Measurements from ENCODE around the gene TCEAL4. TPM values are rescaled to one million over a fixed set of nuclear protein-coding genes. Genes with fewer than 3 reads are reported as not detected.
A peak's percentile ranks its signal among the peaks of the same experiment; 100 is the strongest.

The TCEAL4 gene
- total RNA-seq, 4 donors from 2014 or later = 21.1 to 30.5 (median 28.2) TPM

DNA sequence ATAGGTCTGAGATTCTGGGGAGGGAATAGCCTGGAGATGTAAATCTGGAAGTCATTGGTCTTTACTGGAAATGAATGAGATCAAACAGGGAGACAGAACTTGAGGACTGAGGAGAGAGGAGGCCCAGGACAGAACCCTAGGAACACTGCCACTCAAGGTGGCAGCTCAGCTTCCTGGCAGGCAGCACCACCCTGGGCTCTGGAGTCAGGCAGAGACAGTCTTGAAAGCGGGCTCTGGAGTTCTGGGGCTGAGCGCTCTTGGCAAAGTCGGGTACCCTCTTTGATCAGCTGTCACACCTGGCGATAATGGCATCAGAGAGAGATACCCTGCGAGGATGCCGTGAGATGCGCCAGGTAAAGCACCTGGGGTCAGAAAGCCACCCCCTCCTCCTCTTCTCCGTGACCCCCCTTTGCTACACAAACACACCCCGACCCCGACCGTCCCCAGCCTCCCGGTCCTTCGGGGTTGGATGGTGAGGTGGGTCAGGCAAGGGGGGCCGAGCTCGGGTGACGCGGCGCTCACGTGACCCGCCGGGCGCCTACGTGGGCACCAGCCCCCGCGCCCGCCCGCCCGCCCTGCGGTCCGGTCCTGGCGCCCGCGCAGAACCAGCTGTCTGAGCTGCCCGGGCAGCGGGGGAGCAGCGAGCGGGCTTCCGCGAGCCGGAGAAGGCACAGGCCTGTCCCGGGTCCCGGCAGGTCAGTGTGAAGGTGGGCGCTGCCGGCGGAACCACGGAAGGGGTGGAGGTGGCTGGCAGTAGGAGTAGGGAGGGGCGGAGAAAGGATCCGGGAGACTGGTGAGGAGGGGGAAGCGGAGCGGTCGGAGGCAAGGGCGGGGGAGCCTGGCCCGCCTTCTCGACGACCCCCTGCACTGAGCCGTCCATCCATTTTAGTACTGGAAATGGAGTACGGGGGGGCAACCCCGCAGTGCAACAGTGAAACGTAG is 22.3 kb downstream of the TCEAL4 start, which contains the start of gene TCEAL3:
Gene TCEAL3 (plus strand): TSS at position 600 of the 942 bp plus-strand sequence. CDS start 1,102 bp downstream, outside the sequence.
- TF ChIP-seq POLR2A (IDR thresholded peaks at IDR 0.05) = peak; percentile 26 to 35
- TF ChIP-seq, protein P1, sequence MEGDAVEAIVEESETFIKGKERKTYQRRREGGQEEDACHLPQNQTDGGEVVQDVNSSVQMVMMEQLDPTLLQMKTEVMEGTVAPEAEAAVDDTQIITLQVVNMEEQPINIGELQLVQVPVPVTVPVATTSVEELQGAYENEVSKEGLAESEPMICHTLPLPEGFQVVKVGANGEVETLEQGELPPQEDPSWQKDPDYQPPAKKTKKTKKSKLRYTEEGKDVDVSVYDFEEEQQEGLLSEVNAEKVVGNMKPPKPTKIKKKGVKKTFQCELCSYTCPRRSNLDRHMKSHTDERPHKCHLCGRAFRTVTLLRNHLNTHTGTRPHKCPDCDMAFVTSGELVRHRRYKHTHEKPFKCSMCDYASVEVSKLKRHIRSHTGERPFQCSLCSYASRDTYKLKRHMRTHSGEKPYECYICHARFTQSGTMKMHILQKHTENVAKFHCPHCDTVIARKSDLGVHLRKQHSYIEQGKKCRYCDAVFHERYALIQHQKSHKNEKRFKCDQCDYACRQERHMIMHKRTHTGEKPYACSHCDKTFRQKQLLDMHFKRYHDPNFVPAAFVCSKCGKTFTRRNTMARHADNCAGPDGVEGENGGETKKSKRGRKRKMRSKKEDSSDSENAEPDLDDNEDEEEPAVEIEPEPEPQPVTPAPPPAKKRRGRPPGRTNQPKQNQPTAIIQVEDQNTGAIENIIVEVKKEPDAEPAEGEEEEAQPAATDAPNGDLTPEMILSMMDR (IDR thresholded peaks at IDR 0.05 in 4 of 5, conservative IDR thresholded peaks at IDR 0.05 in 1 of 5) = no peak
- H3K4me1 ChIP-seq = no peaks in the 10 kb centered on the region
- H3K9me3 ChIP-seq = no peaks in the 10 kb centered on the region
- peak; percentile 75 to 83 for ATAC-seq
- intact Hi-C loops (cut with DNase I; ENCODE audit: low total_unique reads) = loop anchor here (5.0 kb wide), 1 partner anchor 80 kb away; the partner anchor contains the start of gene MORF4L2
- peaks cover 0 to 5% (median 0%) of the 10 kb centered on the region in 3 donors for H3K27me3 ChIP-seq
- H3K4me3 ChIP-seq = peak within 1 kb of the TSS; percentile 61 to 67 (median 62)
- H3K27ac ChIP-seq = peak within 1 kb of the TSS; percentile 75 to 82 (median 78)
- in situ Hi-C loops (cut with MboI; ENCODE audit: low sequenced_read_pairs in 4 of 4) = no loop called here
- no peaks in the 10 kb centered on the region for H3K36me3 ChIP-seq
- DNase-seq = peak in 1 of 2 donors; percentile 25

DNA sequence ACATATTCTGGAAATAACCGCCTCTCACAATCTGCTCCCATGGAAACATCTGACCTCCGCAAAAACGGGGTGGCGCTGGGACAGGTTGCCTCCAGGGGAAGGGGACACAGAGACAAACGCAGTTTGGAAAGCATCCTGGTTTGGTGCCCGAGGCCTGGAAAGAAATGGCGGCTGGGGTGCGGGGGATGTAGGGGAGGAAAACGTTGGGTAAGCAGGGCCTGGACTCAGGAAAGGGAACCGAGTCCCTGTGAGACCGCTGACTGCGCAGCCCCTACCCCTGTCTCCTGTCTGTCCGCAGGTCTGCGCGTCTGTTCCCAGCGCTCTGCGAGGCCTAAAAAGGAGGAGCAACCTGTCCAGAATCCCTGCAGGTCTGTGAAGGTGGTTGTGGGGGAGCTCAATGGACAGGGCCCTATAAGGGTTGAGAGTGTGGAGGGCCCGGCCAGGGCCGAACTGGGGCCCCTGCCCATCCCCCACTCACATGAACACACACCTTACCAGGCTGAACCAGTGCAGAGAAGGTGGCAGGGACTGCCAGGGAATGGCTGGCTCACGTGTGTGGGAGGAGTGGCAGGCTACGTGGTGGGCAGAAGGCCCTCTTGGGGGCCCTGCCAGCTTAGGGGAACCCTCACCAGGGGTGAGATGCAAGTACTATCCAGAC is 23.1 kb downstream of the TCEAL4 start:
- H3K27me3 ChIP-seq = peaks cover 0 to 5% (median 0%) of the 10 kb centered on the region in 3 donors
- no peaks in the 10 kb centered on the region for H3K4me1 ChIP-seq
- no peaks in the 10 kb centered on the region for H3K36me3 ChIP-seq
- in situ Hi-C loops (cut with MboI; ENCODE audit: low sequenced_read_pairs in 4 of 4) = no loop called here
- peak overlapping the region; percentile 61 to 67 (median 62) for H3K4me3 ChIP-seq
- no peaks in the 10 kb centered on the region for H3K9me3 ChIP-seq
- intact Hi-C loops (cut with DNase I; ENCODE audit: low total_unique reads) = loop anchor here (5.0 kb wide), 1 partner anchor 79 kb away; the partner anchor contains the start of gene MORF4L2
- TF ChIP-seq, protein P1 (IDR thresholded peaks at IDR 0.05 in 4 of 5, conservative IDR thresholded peaks at IDR 0.05 in 1 of 5) = no peak
- TF ChIP-seq POLR2A (IDR thresholded peaks at IDR 0.05) = no peak
- peak in 1 of 2 donors; percentile 13 for DNase-seq
- ATAC-seq = peak; percentile 33 to 41
- H3K27ac ChIP-seq = peak overlapping the region; percentile 75 to 82 (median 78)

DNA sequence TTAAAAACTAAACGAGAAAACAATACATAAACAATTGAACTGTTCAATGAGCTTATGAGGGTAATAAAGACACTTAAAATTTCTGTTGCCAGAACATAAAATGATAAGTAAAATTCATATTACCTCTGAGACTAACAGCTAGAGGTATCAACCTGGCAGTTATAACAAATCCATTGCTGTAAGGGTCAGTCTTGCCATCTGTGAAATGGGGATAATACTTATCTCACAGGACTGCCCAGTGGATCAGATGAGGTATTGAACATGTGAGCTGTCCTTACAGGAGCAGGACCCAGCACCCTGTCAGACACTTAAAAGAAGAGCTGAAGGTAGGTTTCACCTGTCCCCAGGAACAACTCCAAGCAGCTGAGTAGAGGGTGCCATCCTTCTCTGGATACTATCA is 25.0 kb downstream of the TCEAL4 start:
- ATAC-seq = no peak
- DNase-seq = no peak
- intact Hi-C loops (cut with DNase I; ENCODE audit: low total_unique reads) (no loop called here), in situ Hi-C loops (cut with MboI; ENCODE audit: low sequenced_read_pairs in 4 of 4) (no loop called here)
- no peaks in the 10 kb centered on the region for H3K36me3 ChIP-seq
- H3K4me3 ChIP-seq = no peak overlapping the region
- TF ChIP-seq, protein P1 (IDR thresholded peaks at IDR 0.05 in 4 of 5, conservative IDR thresholded peaks at IDR 0.05 in 1 of 5) = no peak
- TF ChIP-seq POLR2A (IDR thresholded peaks at IDR 0.05) = no peak
- H3K27ac ChIP-seq = no peak overlapping the region
- no peaks in the 10 kb centered on the region for H3K9me3 ChIP-seq
- peaks cover 0 to 5% (median 0%) of the 10 kb centered on the region in 3 donors for H3K27me3 ChIP-seq
- no peaks in the 10 kb centered on the region for H3K4me1 ChIP-seq

DNA sequence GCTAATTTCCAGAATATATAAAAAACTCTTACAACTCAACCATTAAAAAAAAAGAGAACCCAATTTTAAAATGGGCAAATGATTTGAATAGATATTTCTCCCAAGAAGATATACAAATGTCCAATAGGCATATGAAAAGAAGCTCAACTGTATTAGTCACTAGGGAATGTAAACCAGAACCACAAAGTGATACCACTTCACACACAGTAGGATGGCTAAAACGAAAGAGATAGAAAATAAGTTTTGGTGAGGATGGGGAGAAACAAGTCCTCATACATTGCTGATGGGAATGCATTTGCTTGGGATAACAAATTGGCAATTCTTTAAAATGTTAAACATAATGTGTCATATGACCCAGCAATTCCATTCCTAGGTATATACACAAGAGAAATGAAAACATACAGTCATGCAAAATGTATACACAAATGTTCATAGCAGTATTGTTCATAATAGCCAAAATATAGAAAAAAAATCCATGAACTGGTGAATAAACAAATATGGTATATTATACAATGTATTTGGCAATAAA is 28.1 kb downstream of the TCEAL4 start:
- H3K36me3 ChIP-seq = no peaks in the 10 kb centered on the region
- in situ Hi-C loops (cut with MboI; ENCODE audit: low sequenced_read_pairs in 4 of 4) = no loop called here
- H3K4me3 ChIP-seq = no peak overlapping the region
- no peak for ATAC-seq
- H3K27me3 ChIP-seq = no peaks in the 10 kb centered on the region
- no peak overlapping the region for H3K27ac ChIP-seq
- no peaks in the 10 kb centered on the region for H3K4me1 ChIP-seq
- TF ChIP-seq POLR2A (IDR thresholded peaks at IDR 0.05) = no peak
- no peaks in the 10 kb centered on the region for H3K9me3 ChIP-seq
- intact Hi-C loops (cut with DNase I; ENCODE audit: low total_unique reads) = no loop called here
- no peak for DNase-seq

Data from gastrocnemius medialis (tissue), 4 donors.